HG03095 (cell line): ENCODE results near the gene SEZ6L.

Experiments
- ATAC-seq: cut with Tn5 transposase; IDR thresholded peaks from one replicate; pipeline ENCODE4 v1.9.1; 2021; ENCODE audit warnings: moderate library complexity; ENCODE audit not compliant: unreplicated experiment

The SEZ6L gene

DNA sequence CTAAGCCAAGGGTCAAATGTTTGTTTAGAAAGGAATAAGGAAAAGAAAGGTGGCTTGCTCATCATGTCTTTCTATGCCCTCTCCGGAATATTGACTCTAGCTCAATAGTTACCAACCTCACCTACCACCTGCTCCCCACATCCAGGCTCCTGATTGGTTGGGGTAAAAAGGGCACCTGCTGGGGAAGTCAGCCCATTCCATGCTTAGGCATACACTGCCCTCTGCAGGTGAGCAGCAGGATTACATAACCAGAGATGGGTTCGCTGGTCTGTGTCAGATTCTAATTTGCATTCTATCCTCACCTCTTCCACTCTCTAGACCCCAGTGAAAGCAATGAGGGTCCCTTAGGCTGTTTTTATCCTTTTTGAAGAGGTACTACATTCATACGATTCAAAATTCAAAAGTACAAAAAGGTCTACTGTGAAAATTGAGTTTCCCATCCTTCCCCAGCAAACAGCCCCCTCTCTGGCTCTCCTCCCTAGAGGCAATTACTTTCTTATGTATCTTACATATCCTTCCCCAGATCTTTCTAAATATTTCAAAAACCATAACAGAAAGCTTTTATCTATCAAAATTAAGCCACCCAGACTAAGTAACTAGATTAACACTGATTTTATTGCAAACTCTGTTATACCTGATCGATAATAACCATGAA, 161.8 kb downstream of the SEZ6L start:
- ATAC-seq: no peak

DNA sequence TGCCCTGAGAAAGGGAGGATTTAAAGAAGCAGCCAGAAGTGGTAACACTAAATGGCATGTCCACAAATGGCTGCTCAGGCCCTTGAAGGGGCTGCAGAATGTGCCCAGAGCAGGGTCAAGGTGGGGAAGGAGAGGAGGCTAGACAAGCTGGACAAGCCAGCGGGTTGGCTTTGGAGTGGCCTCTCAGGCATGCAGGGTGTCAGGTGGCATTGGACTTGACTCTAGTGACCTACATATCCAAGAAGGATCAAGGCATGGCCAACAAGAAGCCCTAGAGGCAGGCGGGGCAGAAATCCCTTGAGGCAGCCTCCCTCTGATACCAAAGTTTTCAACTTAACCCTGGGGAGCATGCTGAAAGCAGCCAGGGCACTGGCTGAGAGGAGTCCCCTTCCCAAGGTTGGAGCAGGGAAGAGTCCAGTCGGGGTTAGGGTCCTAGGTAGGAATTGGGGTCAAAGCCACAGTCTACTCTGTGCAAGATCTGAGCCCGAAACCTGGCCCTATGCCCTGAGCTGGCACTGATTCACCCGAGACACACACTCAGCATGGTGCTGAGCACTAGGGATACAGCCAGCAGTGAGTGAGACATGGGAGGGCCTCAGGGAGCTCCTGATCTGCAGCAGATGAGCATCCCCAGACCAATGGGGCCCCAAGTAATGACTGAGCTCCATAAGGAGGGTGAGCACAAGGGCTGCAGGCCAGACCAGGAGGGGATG, 164.0 kb downstream of the SEZ6L start:
- ATAC-seq: no peak

DNA sequence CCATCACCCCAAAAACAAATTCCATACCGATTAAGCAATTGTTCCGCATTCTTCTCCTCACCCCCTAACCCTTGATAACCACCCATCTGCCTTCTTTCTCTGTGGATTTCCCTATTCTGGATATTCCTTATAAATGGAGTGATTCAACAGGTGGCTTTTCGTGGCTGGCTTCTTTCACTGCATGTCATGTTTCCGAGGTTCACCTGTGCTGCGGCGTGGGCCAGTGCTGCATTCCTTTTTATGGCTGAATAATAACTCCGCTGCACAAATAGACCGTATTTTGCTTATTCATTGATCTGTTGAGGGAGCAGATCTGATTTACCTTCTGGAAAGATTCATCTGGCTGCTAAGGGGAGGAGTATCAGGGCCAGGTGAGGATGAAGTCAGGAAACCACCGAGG, 165.0 kb downstream of the SEZ6L start:
- no peak for ATAC-seq

GRCh38 chr22:26336773-26337172, 167.5 kb downstream of the SEZ6L start:
- no peak for ATAC-seq

GRCh38 chr22:26339755-26340154, 170.5 kb downstream of the SEZ6L start:
- no peak for ATAC-seq

DNA sequence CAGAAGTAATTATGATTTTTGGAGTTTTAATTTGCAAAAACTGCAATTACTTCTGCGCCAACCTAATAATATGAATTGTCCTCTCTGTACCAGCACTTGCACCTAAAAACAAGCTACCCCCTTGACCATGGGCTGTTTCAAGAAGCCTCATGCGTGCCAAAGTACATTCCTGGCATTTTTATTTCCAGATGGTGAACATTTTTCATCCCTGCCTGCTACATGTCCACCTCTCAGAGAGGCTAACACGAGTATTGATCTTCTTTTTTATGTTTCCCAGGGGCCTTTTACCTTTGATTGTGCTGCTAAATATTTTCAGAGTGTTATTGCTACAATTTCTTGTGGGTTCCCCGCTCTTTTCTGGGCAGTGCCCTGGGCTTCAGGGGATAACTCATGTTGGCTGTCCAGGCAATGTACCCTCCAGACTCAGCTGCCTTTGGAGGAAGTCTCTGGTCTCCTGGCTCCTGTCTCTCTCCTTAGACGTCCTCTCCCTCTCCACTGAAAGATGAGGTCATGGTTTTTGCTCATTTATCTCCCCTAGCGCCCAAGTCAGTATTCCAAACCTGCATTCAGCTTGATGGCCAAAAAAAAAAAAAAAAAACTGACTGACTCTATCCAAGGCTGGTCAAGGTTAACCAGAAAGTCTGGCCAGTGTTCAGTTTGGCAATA, 173.6 kb downstream of the SEZ6L start:
- no peak for ATAC-seq

DNA sequence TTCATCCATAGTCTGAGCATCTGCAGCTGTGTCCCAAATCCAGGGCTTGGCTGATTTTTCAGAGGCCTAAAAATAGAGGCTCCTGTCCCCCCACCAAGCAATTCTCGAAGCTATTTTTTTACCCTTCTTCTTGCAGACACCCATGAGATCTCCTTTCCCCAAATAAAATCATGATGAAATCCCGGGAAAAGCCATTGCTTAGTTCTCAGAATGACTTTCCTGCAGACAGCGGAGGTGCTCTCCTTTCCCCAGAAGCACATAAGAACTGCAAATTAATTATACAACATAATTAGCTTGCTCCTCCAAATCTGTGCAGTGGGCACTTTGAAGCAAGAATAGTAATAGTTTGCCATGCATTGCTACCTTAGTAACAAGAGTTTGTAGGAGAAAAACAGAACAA, 176.2 kb downstream of the SEZ6L start:
- no peak for ATAC-seq

GRCh38 chr22:26348810-26349526, 179.7 kb downstream of the SEZ6L start:
- ATAC-seq: no peak

GRCh38 chr22:26354707-26355106, 185.4 kb downstream of the SEZ6L start:
- no peak for ATAC-seq

- ATAC-seq: no peak
Measured at GRCh38 chr22:26357281-26357680, 188.0 kb downstream of the SEZ6L start.

DNA sequence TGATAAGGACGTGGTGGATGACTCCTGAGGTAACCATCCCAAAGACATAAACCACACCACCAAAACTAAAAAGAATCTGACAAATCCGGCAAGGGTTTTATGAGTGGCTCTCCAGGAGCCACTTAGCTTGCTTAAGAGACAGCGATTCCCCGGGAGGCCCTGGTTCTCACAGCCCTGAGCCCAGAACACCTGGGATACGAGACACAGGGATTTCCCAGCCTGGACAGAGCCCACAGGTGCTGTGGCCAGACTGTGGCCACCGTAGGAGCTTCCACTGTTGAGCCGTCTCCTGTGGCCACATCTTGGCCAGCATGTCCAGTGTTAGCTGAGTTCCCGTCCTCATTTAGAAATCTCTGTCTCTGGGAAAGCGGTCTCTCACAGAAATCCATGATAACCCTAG, 188.6 kb downstream of the SEZ6L start:
- no peak for ATAC-seq

DNA sequence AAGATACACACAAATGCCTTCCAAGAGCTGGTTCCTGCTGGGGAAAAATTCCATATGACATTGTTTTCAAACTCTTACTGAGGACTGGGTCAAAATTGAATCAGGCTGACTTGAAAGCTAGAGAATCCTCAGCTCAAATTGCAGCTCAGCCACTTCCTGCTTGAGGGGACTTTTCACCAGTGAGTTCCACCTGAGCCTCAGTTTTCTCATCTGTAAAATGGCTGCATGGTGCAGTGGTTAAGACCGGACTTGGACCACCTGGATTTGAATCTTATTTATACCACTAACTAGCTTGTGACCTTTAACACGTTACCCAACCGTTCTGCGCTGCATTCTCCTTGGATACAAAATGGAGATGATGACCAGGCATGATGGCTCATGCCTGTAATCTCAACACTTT, 189.9 kb downstream of the SEZ6L start:
- ATAC-seq: no peak

- ATAC-seq: no peak
Measured at GRCh38 chr22:26360169-26360885, 191.1 kb downstream of the SEZ6L start.

GRCh38 chr22:26362471-26362870, 193.2 kb downstream of the SEZ6L start:
- ATAC-seq: no peak

DNA sequence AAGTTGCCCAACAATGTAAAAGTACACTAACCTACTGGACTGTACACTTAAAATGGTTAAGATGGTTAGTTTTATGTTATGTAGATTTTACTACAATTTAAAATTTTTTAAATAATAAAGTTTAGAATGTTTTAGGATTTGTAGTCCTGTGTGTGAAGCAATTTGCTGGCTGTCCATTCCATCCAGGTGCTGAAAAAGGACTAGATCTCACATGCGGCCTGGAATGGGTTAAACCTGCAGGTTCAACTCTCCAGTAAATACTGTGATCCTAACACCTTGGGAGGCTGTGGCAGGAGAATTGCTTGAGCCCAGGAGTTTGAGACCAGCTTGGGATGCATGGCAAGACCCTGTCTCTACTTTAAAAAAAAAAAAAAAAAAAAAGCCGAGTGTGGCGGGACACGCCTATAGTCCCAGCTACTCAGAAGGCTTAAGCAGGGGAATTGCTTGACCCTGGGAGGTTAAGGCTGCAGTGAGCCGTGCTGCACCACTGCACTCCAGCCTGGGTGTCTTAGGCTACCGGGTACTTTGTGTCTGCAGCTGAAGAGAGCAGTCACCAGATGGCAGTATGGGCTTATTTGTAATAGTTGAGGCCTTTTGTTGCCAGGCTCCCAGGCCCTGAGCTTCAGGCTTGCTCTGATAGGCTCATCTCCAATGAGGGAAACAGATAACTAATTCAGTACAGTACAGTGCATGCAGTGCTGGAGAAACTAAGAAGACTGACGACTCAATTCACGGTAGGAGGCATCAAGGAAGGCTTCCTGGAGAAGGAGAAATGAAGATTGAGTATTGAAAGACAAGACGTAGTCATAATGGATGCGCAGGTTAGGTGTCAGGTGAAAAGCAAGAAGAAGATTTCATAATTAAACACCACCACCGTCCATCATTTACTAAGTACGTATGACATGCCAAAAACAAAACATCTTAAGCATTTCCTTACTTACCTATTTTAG, 195.1 kb downstream of the SEZ6L start:
- ATAC-seq: no peak

DNA sequence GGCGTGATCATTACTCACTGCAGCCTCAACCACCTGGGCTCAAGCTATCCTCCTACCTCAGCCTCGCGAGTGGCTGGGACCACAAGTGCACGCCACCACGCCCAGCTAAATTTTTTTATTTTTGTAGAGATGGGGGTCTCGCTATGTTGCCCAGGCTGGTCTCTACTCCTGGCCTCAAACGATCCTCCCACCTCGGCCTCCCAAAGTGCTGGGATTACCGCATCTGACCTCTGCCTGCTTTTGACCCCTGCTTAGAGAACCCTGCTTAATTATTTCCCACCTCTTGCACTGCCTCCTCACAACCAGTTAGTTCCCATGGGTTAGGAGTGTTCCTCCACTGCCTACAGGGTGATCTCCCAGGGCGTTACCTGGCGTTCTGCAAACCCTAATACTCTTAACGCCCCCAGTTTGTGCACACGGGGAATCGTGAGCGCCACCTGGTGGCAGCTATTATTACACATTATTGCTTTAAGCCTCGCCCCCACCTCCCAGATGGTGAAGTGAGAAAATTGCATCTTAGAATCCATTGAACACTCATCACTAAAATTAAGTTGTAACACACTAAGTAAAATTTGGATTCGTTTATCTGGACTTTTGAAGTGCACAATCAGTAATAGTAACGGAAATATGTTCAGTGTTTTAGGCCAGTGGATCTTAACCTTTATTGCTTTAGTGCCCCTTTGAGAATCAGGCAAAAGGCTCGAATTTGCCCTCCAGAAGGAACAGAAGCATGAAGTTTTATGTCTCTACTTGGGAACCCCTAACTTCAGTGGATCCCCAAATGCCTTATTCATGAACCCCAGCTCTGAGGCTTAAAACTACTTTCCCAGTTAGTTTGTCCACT, 198.4 kb downstream of the SEZ6L start:
- no peak for ATAC-seq

DNA sequence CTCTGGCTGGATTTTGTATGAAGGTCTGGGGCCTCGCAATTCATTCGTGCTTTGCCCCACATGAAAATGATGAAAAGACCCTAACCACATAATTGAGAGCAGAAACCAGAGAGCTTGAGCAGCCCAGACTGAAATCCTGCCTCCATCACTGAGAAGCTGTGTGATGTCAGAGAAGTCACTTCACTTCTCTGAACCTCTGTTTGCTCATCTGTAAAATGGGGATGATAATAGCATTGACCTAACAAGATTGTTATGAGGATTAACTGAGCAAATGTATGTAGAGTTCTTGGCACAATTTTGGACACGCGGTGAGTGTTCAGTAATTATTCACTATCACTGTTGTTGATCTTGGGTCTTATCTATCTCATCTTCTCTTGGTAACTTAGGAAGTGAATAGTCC, 203.6 kb downstream of the SEZ6L start:
- ATAC-seq: no peak

DNA sequence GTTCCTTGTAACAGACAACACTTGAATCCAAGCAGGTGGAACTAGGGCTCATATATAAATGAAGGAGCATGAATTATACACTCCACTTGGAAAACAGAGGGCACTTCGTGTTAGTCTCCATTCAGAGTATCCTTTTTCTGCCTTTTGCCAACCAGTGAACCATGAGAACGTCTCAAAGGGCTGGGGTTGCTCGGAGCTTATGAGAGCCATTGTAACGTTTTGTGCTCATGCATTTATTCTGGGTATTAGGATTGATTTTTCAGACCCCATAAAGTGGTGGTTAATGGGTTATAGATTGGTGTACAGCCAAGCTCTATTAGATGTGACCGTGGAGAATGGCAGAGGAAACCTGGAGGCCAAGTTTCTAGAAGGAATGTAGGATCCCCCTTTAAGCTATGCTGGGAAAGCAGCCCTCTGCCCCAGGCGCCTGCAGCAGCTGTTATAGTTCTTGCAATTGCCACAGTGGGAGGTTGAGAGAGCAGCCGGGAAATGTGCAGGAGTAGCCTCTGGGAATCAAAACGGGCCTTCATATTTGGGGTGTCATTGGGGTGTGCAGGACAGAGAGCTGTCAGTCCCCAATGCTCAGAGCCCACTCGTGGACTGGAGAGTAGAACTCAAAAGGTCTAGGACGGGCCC, 205.2 kb downstream of the SEZ6L start:
- no peak for ATAC-seq
